HepG2 (cell line): ENCODE data around the gene FAM20A. TPM values are rescaled to one million over a fixed set of nuclear protein-coding genes. Genes with fewer than 3 reads are reported as not detected.
A peak's percentile ranks its signal among the peaks of the same experiment; 100 is the strongest.

Experiments used
- AFF4 ChIP-seq: sonication (generic); formaldehyde crosslinking; IDR thresholded peaks from 2 replicates; pipeline ENCODE4 v1.4.0; 2020; ENCODE audit warnings: missing genetic modification reagents
- AGO2 ChIP-seq: fragments of 200-400 bp; formaldehyde crosslinking; optimal IDR thresholded peaks from 2 replicates; pipeline ENCODE3; 2017; ENCODE audit warnings: mild to moderate bottlenecking, low read depth, low read length, moderate library complexity
- BCL3 ChIP-seq: sonication (generic); formaldehyde crosslinking; IDR thresholded peaks from 2 replicates; pipeline ENCODE4 v1.5.1; 2020; ENCODE audit warnings: mild to moderate bottlenecking, missing genetic modification reagents, moderate library complexity
- BRD4 ChIP-seq: sonication (generic); formaldehyde crosslinking; IDR thresholded peaks from 2 replicates; pipeline ENCODE4 v1.4.0; 2020; ENCODE audit warnings: missing genetic modification reagents
- BRF2 ChIP-seq: sonication (generic); formaldehyde crosslinking; IDR thresholded peaks from 2 replicates; pipeline ENCODE4 v1.8.1; 2022; ENCODE audit warnings: mild to moderate bottlenecking, missing genetic modification reagents
- MED8 ChIP-seq: sonication (generic); formaldehyde crosslinking; IDR thresholded peaks from 2 replicates; pipeline ENCODE4 v1.8.1; 2023; ENCODE audit warnings: mild to moderate bottlenecking, missing genetic modification reagents; ENCODE audit not compliant: insufficient replicate concordance
- MTF1 ChIP-seq: sonication (generic); formaldehyde crosslinking; IDR thresholded peaks from 2 replicates; pipeline ENCODE4 v1.5.0; 2020; ENCODE audit warnings: missing genetic modification reagents
- NKX3-1 ChIP-seq: sonication (generic); formaldehyde crosslinking; IDR thresholded peaks from 2 replicates; pipeline ENCODE4 v1.5.0; 2020; ENCODE audit warnings: missing genetic modification reagents
- PBX2 ChIP-seq: IDR thresholded peaks from 2 replicates; pipeline ENCODE4 v1.6.1; 2016; ENCODE audit warnings: control low read depth
- PHF20 ChIP-seq: sonication (generic); formaldehyde crosslinking; IDR thresholded peaks from 2 replicates; pipeline ENCODE4 v1.5.0; 2020; ENCODE audit warnings: mild to moderate bottlenecking, missing genetic modification reagents
- SNAPC5 ChIP-seq: sonication (generic); formaldehyde crosslinking; IDR thresholded peaks from 2 replicates; pipeline ENCODE4 v1.8.1; 2023; ENCODE audit warnings: mild to moderate bottlenecking, missing genetic modification reagents, borderline replicate concordance
- THYN1 ChIP-seq: sonication (generic); formaldehyde crosslinking; IDR thresholded peaks from 2 replicates; pipeline ENCODE4 v1.8.1; 2023; ENCODE audit warnings: low read depth, mild to moderate bottlenecking, moderate library complexity, missing genetic modification reagents, borderline replicate concordance
- TSC22D2 ChIP-seq: sonication (generic); formaldehyde crosslinking; IDR thresholded peaks from 2 replicates; pipeline ENCODE4 v1.5.1; 2020; ENCODE audit warnings: missing genetic modification reagents, mild to moderate bottlenecking, borderline replicate concordance
- ZFP82 ChIP-seq: sonication (generic); formaldehyde crosslinking; IDR thresholded peaks from 2 replicates; pipeline ENCODE4 v1.5.1; 2020; ENCODE audit warnings: mild to moderate bottlenecking, missing genetic modification reagents, borderline replicate concordance
- ZFYVE20 ChIP-seq: sonication (generic); formaldehyde crosslinking; IDR thresholded peaks from 2 replicates; pipeline ENCODE4 v1.8.0; 2023; ENCODE audit warnings: low read depth, mild to moderate bottlenecking, moderate library complexity, missing genetic modification reagents, borderline replicate concordance
- ZNF337 ChIP-seq: sonication (generic); formaldehyde crosslinking; IDR thresholded peaks from 2 replicates; pipeline ENCODE4 v1.5.1; 2020; ENCODE audit warnings: missing genetic modification reagents, low read depth, mild to moderate bottlenecking, borderline replicate concordance
- ZNF33B ChIP-seq: sonication (generic); formaldehyde crosslinking; IDR thresholded peaks from 2 replicates; pipeline ENCODE4 v1.5.1; 2020; ENCODE audit warnings: mild to moderate bottlenecking, missing genetic modification reagents
- ZNF354B ChIP-seq: sonication (generic); formaldehyde crosslinking; IDR thresholded peaks from 2 replicates; pipeline ENCODE4 v1.8.0; 2022; ENCODE audit warnings: mild to moderate bottlenecking, missing genetic modification reagents
- ZNF512 ChIP-seq: sonication (generic); formaldehyde crosslinking; IDR thresholded peaks from 2 replicates; pipeline ENCODE4 v1.4.0; 2020; ENCODE audit warnings: mild to moderate bottlenecking, missing genetic modification reagents
- ZNF724P ChIP-seq: sonication (generic); formaldehyde crosslinking; IDR thresholded peaks from 2 replicates; pipeline ENCODE4 v1.8.0; 2022; ENCODE audit warnings: missing genetic modification reagents, borderline replicate concordance
- polyA plus RNA-seq, 8 experiments: library from polyadenylated mRNA; depleted of rRNA in 3 of 8; stranded (reverse) in 7 of 8; unstranded in 1 of 8; fragments of >200 nt; fragmentation: Illumina TruSeq in 4 of 8; extraction: Trizol in 4 of 8; gene quantifications; 2 replicates each; pipeline versions ENCODE4 v1.2.1 to v1.2.3, GENCODE V29; 2011 to 2016; ENCODE audit warnings: low read depth in 4 of 8, missing spikeins in 1 of 8, mixed read lengths in 1 of 8; ENCODE audit not compliant: insufficient read depth in 1 of 8
- total RNA-seq, 5 experiments: library from RNA; depleted of rRNA; stranded (reverse); fragments of >200 nt; fragmentation: Illumina TruSeq; extraction: Trizol; gene quantifications; 2 replicates each; pipeline ENCODE4 v1.2.3, GENCODE V29; 2016; ENCODE audit warnings: low read depth in 1 of 5

The FAM20A gene
- total and polyA plus RNA-seq, 2 of the 13 experiments (the other 11 are each of a cell fraction or from before 2014, with no cell fraction given) = 9.3 to 20.7 TPM

GRCh38 chr17:68600931-68601564, at the start of gene FAM20A (continued):
- TF ChIP-seq BRF2 (CRISPR knock-in tag) = no peak
- TF ChIP-seq ZNF512 (CRISPR knock-in tag) = no peak
- TF ChIP-seq TSC22D2 (CRISPR knock-in tag) = peak; percentile 28; the same call in 1 of the 2 replicates
- peak; percentile 72; the same call in 1 of the 2 replicates for TF ChIP-seq AFF4 (CRISPR knock-in tag)
- TF ChIP-seq MTF1 (CRISPR knock-in tag) = no peak
- TF ChIP-seq ZFYVE20 = no peak
- TF ChIP-seq BCL3 (CRISPR knock-in tag) = no peak
- TF ChIP-seq ZNF33B (CRISPR knock-in tag) = no peak
- TF ChIP-seq THYN1 (CRISPR knock-in tag) = no peak
- no peak for TF ChIP-seq ZFP82
- no peak for TF ChIP-seq MED8 (CRISPR knock-in tag)
- TF ChIP-seq ZNF354B (CRISPR knock-in tag) = no peak
- TF ChIP-seq NKX3-1 = no peak
- TF ChIP-seq ZNF337 (CRISPR knock-in tag) = no peak
- TF ChIP-seq ZNF724P = no peak
- no peak for TF ChIP-seq PBX2 (CRISPR knock-in tag)
- no peak for TF ChIP-seq SNAPC5
- peak; percentile 52; the same call in 1 of the 2 replicates for TF ChIP-seq PHF20 (CRISPR knock-in tag)
- TF ChIP-seq BRD4 (CRISPR knock-in tag) = no peak
- TF ChIP-seq AGO2 = no peak
